HG03103 (cell line): ENCODE data around the gene HOXA4.

ENCODE experiments used
- ATAC-seq: cut with Tn5 transposase; IDR thresholded peaks from one replicate; pipeline ENCODE4 v1.9.1; 2021; ENCODE audit warnings: low read depth; ENCODE audit not compliant: unreplicated experiment

HOXA4 gene

DNA sequence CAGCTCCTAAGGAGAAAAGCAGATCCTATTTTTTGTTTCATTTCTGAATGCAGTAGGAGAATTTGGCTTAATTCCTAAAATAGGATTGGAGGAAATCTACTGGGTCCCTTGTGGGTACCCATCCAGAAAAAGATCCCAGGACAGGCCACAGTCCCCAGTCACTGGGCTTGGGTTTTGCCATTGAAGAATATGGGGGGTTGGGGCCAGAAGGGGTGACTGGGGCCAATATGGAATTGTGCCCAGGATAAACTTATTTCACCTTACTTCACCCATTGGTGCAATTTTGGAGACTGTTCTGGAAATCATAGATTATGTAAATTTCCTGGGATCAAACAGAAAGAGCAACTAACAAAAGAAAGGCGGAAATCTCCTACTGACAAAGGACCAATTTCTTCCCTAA, 7.9 kb upstream of the HOXA4 start:
- ATAC-seq, result no peak

DNA sequence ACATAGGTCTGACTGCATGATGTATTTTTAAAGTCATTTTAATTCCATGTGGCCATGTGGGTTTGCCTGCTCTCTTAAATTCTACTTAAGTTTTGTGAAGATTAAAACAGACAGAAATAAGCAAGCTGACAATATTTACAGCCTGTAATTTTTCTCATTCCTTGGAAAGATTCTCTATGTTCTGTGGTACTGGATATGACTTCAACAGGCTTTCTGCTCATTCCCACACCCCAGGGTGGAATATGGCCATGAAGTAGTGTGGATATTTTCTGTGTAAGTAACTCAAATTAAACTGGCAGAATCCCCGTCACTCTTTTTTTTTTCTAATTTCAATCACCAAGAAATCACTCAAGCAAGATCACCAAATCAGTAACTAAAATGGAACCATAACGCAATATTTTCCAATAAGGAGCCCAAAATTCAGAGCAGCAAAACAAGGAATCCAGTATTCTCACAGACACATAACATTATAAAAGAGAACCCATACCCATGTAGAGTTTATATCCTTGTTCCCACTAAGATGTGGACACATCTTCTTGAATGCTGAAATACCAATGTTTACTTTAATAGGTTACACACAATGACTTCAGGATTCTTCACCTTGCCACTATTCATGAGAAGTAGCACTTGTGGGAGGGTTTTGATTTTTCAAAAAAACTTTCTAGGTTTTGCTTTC, 7.2 kb upstream of the HOXA4 start:
- no peak for ATAC-seq

DNA sequence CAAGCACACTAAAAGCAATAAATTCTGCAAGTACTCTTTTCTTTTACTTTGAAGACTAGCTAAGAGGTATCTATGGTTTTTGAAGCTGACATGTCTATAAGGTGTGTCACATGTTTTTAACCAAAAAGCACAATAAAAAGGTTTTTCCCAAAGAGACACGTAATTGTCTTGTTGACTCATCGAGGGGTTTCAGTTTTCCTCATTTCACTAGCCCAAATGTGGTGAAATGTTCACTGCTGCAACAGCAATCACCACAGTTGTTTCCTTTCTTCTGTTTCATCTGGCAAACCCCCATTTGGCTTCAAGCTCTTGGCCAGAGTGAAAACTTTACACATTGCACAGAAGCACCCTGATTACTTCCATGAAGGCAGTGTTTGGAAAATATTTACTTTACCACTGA, 3.8 kb upstream of the HOXA4 start:
- ATAC-seq, result no peak

DNA sequence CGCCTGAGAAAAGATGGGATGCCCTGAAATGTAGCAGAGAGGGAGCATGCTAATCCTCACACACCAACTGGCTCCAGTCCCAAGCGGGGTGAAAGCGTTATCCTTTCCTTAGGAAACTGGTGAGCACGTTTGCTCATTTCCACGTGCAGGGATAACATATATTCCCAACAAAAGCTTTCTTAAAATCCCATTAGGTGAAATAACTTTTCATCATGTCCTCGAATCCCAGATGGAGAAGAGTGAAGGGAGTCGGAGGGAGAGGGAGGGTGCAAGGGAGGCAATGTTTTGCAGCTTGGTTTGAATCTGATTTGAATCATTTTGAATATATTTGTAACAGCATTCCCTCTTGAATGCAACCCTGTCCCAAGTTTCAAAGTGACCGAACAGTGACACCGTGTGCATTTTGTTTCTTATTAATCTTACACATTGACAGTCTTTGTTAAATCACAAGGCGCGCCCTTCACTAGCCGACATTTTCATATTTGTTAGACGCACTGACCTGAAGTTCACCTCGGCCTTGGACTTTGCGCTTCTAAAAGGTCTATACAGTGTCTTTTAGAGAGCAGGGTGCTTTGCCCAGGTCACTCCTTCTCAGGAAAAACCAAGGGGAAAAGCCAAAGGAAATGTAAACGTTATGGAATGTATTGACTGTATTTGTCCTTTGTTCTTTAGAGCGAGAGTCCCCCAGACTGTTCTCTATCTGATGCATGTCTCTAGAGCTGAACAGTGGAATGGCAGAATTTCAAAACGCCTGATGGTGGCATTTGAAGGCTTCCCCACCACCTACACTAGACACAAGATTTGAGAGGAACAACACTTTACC, 3.1 kb upstream of the HOXA4 start:
- no peak for ATAC-seq

DNA sequence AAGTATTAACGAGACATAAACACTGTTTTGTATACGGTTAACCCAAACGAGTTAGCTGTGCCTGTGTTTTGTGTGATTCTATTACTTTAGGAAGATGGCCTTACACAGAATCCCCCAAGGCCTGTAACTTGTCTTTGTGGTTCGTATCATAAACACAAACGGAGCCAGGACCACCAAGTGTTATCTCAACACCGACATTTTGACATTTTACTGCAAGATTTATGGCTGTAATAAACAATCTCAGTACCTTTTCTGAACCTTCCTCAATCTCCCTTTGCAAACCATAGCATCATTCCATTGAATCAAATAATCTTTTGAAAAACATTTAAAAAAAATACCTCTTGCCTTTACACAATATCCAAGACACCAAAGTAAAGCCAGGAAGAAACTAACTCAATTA, 2.4 kb upstream of the HOXA4 start:
- ATAC-seq, result no peak

DNA sequence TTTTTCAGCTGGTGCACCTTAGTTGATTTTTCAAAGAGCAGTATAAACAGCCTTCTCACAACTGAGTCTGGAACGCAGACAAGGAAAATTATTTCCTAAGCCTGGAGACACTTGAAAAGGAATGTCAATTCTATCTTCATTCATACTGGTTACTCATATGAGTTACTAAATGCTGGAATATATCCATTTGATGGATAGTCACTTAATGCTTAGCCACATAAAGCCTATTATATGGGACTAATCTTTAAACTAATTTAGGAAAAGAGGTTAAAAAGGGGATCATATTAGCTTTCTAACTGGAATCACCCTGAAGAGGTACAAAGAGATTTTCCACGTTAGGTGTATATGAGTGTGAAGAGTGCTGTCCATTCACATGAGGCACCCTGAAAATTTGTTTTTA, 1.7 kb upstream of the HOXA4 start:
- no peak for ATAC-seq

DNA sequence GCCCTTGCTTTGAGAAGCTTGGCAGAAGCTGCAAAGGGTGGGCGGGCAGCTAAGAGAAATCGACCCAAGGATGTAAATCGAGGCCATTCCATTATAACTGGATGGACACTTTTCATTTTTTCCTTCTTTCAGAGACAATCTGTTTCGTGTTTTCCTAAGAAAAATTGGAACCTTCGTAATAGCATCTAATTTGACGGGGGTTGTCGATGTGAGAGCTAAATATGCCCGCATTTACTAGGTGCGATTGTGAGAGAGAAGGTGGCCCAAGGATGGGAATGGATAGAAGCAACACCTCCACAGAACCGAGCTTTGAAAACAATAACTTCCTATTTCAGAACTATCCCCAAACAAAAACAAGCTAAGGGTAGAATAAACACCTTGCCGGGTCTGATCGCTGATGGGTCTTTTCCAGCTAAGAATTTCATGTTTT, 848 bp upstream of the HOXA4 start:
- no peak for ATAC-seq

DNA sequence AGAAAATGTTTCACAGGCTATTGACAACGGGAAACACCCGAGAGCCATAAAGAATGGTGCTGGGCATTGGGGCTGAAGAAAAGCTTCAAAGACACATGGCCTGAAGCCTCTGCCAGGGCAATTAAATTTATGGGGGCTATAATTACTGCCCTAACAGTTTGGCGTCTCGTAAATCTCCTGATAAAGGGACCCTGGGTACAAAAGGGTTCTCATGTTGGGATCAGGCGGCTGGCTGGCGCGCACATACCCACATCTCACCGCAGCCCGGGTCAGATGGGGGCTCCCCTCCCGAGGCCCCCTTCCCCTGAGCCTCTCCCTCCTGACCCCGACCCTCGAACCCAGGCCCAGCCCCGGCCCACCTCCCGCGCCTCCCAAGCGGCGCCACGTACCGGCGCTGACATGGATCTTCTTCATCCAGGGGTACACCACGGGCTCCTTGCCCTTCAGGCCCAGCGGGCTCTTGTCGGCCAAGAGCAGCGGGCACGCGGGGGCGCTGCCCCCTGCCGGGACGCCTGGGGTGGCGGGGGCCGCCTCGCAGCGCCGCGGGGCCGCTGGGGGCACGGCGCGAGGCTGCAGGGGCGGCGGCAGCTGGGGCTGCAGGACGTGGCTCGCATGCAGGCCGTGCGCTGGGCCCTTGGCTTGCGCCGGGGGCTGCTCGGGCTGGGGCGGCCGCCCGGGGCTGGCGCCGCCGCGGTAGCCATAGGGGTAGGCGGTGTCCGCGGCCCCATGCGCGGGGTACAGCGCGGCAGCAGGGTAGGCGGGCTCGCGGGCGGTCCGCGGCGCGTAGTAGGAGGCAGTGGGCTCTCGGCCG, 623 bp downstream of the HOXA4 start:
- ATAC-seq, result no peak

DNA sequence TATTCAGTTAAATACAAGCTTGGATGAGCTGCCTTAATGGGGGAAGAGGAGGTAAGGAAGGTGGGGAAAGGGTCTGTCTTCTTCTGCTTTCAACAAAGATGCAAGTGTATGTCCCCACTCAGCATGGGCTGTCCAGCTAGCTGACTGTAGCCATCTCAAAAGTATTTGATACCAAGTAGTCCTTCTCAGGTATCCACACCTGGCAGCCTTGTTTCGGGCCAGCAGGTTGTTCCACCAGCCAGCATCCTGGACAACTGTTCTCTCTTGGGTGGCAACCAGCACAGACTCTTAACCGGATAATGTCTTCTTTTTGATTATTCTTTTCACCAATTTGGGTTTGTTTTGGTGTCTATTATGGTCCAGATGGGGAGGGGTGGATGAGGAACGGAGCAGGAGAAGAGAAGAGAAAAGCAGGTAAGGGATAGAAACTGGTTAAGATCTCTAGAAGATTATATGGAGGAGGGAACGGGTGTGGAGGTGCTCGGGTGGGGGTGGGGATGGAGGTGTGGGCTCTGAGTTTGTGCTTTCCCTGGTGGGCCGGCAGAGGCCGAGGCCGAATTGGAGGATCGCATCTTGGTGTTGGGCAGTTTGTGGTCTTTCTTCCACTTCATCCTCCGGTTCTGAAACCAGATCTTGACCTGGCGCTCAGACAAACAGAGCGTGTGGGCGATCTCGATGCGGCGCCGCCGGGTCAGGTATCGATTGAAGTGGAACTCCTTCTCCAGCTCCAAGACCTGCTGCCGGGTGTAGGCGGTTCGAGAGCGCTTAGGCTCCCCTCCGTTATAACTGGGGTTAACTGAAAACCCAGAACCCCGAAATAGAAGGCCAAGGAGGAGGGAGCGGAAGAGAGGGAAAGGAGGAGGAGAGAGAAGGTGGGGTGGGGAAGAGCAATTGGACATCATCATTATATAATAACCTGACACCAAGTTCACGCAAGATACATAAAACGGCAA, 1.5 kb downstream of the HOXA4 start:
- ATAC-seq, result no peak

DNA sequence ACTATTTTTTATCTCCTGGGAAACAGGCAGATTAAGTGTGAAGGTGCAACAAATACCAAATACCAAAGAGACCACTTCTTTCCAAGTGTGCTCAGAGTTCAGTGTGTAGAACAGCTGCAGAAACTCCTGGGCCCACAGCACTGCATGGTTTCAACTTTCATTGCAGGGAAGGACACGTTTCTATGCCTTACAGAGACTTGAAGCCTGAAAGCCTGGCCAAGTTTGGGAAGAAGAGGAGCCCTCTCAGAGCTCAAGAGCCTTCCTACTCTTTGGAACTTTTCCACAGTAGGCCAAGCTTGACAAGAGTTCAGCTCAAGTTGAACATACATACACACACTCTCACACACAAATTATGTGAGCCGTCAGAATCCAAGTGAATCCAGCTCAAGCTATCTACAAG, 2.5 kb downstream of the HOXA4 start:
- no peak for ATAC-seq

DNA sequence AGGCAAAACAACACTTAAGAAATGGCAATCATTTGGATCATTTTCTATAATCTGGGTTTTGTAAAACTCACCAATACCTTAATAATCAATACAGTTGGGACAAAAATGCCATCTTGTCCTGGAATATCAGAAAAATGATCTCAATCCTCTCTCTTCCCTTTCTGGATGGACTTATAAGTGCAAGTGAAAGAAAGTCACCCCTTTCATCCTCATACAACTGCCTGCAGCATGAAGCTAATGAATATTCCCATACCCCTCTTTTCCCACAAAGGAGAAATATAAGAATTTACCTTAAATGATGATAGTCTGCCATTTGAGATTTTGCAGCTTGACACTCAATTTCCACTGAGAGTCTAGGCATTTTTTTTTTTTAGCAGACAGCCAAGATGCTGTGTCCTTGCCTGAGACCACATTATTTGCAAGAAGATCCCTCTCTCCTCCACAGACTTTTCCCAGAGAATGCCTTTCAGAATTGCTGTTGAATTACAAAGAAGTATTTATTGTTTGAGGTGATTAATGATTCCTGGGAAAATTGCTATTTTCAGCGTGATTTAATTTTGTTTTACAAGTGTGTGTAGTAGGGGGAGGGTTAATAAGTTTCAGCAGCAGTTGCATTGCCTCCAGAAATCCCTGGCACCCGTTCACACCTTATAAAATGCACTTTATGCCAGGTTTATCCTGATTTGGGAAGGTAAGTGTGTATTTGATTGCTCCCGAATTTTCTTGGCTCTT, 3.8 kb downstream of the HOXA4 start:
- ATAC-seq, result no peak

DNA sequence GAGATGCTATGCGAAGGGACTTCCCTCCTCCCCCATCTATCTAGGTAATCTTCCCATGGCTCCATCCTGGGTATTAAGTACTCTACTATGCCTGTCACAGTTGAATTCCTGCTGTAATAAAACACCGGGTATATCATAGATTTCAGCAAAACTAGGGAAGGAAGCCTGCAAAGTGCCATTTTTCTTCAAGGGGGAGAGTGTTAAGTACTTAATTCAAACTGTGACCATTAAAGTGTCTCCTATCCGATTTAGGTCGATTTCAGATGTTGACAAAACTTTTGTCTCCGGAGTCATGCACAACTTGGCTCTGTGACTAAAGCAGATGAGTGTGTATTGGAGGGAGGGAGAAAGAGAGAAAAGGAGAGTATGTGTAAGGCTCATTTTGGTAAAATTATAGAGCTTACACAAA, 4.6 kb downstream of the HOXA4 start:
- ATAC-seq, result no peak

DNA sequence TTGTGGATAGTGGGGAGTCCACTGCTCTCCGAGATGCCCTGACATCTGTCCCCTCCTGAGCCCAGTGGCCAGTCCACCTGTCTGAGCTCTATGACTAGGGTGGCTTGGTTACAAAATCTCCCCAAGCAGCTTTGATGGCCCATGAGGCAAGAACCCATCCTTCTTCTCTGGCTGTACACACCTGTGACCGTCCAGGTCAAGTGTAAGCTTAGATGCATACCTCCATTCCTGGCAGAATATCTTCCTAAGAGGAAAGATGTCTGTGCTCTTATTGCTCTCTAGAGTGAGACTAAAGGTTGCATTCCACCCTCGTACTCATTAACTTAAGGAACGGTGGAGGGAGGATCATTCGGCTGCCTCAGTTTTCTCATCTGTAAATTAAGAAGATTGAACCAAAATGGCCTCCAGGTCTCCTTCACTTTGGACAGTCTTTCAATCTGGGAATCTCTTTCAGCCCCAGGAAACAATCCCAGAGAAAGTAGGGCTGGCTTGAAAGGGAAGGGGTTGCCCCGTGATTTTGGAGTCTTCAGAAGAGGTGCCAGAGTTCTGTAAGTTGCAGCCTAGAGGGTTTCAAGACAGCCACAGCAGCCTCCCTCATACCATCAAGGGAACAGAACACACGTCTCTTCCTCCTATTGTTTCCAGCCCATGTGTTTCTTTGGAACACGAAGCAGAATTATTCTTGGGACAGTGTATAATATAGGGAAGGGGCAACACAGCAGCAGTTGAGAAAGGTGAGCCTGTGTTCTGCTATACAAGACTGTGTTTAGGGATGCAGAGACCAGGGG, 5.5 kb downstream of the HOXA4 start:
- no peak for ATAC-seq

DNA sequence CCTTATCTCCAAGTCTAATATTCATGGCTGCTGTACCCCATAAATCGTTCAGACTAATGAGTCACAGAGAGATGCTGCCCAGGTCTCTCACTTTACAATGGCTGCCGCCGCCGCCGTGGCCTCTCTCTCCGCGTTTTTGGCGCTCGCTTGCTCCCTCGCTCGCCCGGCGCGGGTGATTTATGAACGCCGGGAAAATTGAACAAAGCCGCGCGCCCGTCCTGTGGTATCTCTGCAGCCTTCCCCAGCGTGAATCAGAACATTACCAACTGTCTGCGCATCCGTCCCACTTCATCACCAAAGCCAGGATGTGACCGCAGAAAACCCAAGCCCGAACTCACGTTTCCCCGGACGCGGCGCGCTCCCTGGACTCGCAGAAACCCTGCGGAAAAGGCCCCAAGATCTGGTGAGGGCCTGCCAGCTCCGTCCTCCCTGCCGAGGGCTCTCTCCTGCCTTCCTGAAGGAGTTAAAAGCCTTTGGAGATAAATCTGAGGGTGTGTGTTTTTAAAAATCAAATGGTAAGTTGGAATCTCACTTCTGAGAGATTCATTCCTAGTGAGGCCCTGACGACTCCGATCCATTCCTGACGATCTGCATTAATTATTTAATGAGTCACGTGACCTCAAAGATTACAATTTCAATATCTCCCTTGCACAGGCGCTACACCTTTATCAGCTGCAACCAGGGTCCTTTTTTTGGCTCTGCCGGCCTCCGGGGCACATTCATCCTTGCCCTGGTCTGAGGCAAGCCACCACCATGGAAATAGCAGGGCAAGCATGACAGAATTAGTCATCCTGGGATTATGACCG, 6.3 kb downstream of the HOXA4 start:
- no peak for ATAC-seq

DNA sequence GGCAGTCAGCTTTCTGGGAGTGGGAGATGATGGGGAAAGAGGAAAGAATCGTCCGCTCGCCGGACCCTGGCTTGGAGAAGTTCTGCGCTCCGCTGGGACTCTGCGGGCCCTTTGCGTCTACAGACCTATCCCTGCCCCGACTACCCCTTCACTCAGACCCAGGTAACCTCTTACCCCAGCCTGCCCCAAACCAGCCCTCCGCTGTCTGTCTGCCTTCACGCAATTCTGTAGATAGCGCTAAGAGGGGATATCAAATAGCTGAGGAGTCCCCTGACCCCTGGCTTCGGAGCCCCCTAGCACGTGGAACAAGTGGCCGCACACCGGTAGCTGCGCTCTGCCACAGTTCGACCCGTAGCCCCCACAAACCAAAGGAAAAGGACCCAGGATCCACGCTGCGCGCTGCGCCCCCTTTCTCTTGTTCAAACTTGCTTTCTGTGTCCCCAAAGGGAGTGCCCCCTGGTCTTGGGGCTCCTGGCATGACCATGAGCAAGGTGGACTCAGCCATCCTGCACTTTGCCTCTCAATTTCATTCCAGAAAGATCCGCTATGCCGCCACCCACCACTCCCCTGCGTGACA, 7.0 kb downstream of the HOXA4 start:
- ATAC-seq, result no peak

DNA sequence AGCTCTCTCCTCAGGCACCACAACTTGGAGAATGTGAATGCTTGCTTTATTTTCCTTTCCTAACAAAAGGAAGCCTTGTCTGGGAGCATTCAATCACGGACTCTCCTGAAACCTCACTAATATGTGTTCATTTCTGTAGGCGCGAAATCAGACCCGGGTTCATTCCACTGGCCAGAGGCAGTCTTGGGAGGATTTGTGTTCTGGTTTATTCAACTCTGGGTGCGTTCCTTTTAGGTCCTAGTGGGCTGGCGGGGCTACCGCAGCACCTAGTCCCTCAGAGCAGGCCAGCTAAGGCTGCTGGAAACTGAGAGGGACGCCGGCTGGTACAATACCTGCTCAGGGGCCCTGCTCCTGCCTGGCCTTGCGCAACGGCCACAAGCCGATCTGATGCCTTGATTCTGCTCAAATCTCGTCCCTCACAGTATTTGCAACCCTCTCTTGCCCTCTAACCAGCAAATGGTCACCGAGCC, 7.5 kb downstream of the HOXA4 start:
- ATAC-seq, result no peak

DNA sequence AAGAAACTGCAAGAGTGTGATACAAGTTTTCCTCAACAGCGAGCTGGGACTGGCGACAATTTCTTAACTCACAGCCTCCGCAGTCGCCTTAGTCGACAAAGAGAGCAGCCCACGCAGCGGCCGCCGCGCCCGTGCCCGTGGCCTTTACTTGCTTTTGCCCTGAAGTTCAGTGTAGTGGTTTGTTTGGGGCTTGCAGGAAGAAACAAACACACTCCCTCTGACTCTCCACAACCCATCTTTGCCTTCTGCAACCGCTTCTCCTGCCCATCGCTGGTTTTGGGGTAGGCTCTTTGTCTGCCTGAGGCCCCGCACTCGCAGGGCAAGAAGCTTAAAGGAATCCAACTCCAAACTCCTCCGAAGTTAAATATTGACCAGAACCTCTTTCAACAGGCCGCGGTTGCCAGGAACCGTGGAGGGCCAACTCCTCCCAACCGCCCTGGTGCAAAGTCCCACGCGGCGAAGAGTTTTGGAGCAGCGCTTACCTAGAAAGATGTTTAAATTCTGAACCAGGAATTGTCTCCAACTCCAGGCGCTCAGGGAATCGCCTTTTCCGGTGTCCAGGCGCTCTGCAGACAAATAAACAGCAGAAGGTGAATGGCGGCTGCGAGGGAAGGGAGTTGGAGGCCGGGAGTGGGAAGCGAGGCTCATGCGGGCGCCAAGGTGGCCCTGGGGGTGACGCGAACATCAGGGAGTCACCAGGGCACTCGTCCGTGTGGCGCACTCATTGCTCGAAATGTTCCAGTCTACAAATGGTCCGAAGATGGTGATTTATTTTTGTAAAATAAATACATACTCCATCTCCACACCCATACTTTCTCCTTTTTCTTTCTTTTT, 8.3 kb downstream of the HOXA4 start:
- no peak for ATAC-seq
